Measurements from ENCODE around the gene RASSF5. TPM values are rescaled to one million over a fixed set of nuclear protein-coding genes. Genes with fewer than 3 reads are reported as not detected.

Gene RASSF5
- total RNA-seq, 1 donor from 2014 or later = 28.5 TPM

DNA sequence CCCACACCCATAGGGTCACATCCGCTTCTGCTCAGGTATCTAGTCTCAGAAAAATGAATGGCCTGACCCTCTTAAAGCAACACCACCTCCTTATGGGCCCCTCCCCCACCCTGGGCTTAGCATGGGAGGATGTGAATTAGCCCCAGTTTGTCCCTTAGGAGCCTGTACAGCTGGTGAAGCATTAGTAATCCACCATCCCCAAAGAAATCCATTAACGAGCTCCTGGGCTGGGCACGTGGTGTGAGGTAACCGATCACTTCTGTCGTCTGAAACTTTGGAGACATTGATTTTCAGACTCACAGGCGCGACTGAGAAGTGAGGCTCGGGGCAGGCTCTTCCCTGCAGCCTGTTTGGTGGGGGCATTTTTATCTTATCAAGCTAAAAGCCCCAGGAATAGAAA is 10.5 kb downstream of the RASSF5 start:
- intact Hi-C loops (cut with DNase I) = no loop called here
- DNase-seq (ENCODE audit: extremely low spot score in 2 of 2) = no peak
- Histone ChIP-seq H3K27me3 (no peaks in the 10 kb centered on the region), H3K4me3 (no peak overlapping the region), H3K9me3 (no peaks in the 10 kb centered on the region), H3K27ac (no peak overlapping the region), H3K36me3 (no peaks in the 10 kb centered on the region), H3K4me1 (peaks cover 22% of the 10 kb centered on the region)
- TF ChIP-seq POLR2AphosphoS5 (IDR thresholded peaks at IDR 0.05; ENCODE audit: insufficient read depth in 1 of 2, low read depth in 1 of 2) (no peak), POLR2A (IDR thresholded peaks at IDR 0.05) (no peak)
- TF ChIP-seq, protein P1, sequence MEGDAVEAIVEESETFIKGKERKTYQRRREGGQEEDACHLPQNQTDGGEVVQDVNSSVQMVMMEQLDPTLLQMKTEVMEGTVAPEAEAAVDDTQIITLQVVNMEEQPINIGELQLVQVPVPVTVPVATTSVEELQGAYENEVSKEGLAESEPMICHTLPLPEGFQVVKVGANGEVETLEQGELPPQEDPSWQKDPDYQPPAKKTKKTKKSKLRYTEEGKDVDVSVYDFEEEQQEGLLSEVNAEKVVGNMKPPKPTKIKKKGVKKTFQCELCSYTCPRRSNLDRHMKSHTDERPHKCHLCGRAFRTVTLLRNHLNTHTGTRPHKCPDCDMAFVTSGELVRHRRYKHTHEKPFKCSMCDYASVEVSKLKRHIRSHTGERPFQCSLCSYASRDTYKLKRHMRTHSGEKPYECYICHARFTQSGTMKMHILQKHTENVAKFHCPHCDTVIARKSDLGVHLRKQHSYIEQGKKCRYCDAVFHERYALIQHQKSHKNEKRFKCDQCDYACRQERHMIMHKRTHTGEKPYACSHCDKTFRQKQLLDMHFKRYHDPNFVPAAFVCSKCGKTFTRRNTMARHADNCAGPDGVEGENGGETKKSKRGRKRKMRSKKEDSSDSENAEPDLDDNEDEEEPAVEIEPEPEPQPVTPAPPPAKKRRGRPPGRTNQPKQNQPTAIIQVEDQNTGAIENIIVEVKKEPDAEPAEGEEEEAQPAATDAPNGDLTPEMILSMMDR (IDR thresholded peaks at IDR 0.05) = no peak

DNA sequence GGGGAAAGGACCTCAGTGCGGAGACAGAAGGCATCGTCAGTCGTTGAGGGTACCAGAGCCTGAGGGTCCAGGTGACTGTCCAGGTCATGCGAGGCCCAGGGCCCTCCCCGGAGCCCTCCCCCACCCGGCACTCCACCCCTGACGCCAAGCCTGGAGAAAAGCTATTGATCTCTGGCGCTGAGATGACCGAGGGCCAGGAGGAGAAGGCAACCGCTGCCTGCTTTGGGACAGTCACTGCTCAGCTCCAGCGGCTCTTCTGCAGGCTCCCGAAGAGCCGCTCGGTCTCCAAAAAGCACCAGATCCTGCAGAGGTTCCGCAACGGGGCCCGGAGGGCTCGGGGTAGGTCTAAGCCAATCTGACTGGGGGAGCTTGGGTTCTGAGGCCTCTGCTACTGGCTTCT is 10.9 kb downstream of the RASSF5 start:
- Histone ChIP-seq H3K27me3 (no peaks in the 10 kb centered on the region), H3K9me3 (no peaks in the 10 kb centered on the region), H3K27ac (no peak overlapping the region), H3K36me3 (no peaks in the 10 kb centered on the region), H3K4me3 (no peak overlapping the region), H3K4me1 (peaks cover 18% of the 10 kb centered on the region)
- DNase-seq (ENCODE audit: extremely low spot score in 2 of 2) = no peak
- TF ChIP-seq, protein P1 (IDR thresholded peaks at IDR 0.05) = no peak
- no peak for TF ChIP-seq POLR2AphosphoS5 (IDR thresholded peaks at IDR 0.05; ENCODE audit: insufficient read depth in 1 of 2, low read depth in 1 of 2)
- no peak for TF ChIP-seq POLR2A (IDR thresholded peaks at IDR 0.05)
- intact Hi-C loops (cut with DNase I) = no loop called here

DNA sequence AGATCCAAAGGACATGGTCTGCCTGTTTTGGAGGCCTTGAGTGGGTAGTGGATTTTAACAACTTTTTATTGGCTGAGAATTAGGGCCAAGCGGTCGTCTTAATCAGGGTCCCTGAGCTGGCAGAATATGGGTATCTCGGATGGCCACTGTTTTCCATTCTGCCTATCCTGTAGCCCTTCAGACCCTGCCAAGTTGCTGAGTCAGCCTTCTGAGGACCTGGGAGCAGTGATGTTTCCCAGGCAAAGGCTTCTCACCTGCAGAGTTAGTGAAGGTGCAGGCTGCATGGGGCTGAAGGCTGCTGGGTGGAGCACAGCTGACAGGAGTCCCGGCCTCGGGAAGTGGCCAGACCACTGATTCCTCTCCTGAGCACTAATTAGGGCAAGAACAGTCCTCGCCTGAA is 11.4 kb downstream of the RASSF5 start:
- no peak for TF ChIP-seq POLR2AphosphoS5 (IDR thresholded peaks at IDR 0.05; ENCODE audit: insufficient read depth in 1 of 2, low read depth in 1 of 2)
- TF ChIP-seq, protein P1 (IDR thresholded peaks at IDR 0.05) = no peak
- TF ChIP-seq POLR2A (IDR thresholded peaks at IDR 0.05) = no peak
- intact Hi-C loops (cut with DNase I) = no loop called here
- Histone ChIP-seq H3K9me3 (no peaks in the 10 kb centered on the region), H3K36me3 (no peaks in the 10 kb centered on the region), H3K4me1 (peaks cover 14% of the 10 kb centered on the region), H3K27me3 (no peaks in the 10 kb centered on the region), H3K4me3 (no peak overlapping the region), H3K27ac (no peak overlapping the region)
- no peak for DNase-seq (ENCODE audit: extremely low spot score in 2 of 2)

DNA sequence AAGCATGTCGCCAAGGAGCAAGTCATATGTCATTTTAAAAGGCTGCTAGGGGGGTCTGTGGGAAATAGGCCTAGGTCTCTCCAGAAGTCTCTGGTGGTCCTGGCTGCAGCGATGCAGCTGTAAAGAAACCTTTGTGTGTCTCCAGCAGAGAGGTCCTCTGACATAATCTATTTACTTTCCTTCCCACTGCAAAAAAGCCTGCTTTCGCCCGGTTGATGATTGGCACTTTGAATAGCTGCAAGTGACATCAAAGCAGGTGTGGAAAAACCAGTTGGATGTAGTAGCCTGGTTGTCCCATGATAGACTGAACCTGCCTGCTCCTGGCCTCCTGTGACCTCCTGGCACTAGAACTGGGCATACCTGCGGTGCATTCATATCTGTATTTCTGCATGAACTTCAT is 13.8 kb downstream of the RASSF5 start:
- Histone ChIP-seq H3K36me3 (no peaks in the 10 kb centered on the region), H3K27ac (no peak overlapping the region), H3K27me3 (no peaks in the 10 kb centered on the region), H3K4me3 (no peak overlapping the region), H3K9me3 (no peaks in the 10 kb centered on the region), H3K4me1 (peaks cover 12% of the 10 kb centered on the region)
- TF ChIP-seq, protein P1 (IDR thresholded peaks at IDR 0.05) = no peak
- TF ChIP-seq POLR2A (IDR thresholded peaks at IDR 0.05) (no peak), POLR2AphosphoS5 (IDR thresholded peaks at IDR 0.05; ENCODE audit: insufficient read depth in 1 of 2, low read depth in 1 of 2) (peak in 1 of 2 donors; percentile 35)
- no peak for DNase-seq (ENCODE audit: extremely low spot score in 2 of 2)
- intact Hi-C loops (cut with DNase I) = no loop called here

DNA sequence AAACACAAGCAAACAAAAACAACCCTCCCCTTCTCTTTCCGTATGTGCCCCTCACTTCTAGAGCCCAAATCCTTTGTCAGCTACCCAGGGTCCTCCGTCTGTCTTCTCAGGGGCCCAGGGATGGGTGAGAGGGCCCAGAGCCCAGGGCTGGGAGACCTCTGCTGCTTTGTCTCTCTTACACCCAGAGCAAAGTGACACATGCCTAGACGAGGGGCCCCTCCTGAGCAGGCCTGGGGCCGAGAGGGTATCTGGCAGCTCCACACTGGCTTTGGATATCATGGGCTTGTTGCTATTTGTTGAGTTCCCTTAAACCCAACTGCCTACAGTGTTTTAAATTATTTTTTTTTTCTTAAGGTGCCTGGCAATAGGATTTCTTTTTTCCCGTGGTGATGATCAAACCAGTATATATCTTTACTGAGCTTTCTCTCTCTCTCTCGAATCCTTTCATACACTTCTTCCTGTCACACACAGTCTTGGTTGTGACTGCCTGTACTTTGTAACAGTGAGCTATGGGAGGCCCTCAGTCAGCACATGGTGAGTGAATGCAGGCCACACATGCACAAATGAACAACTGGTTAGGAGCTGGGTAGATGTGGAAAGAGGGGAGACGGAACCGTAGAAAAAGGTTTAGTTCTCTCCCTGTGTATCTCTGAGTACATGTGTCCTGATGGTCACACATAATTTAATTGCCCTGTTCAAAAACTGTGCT is 14.5 kb downstream of the RASSF5 start:
- Histone ChIP-seq H3K4me1 (peaks cover 16% of the 10 kb centered on the region), H3K36me3 (no peaks in the 10 kb centered on the region), H3K27ac (no peak overlapping the region), H3K4me3 (no peak overlapping the region), H3K9me3 (no peaks in the 10 kb centered on the region), H3K27me3 (no peaks in the 10 kb centered on the region)
- no peak for DNase-seq (ENCODE audit: extremely low spot score in 2 of 2)
- TF ChIP-seq, protein P1 (IDR thresholded peaks at IDR 0.05) = no peak
- TF ChIP-seq POLR2AphosphoS5 (IDR thresholded peaks at IDR 0.05; ENCODE audit: insufficient read depth in 1 of 2, low read depth in 1 of 2) = no peak
- TF ChIP-seq POLR2A (IDR thresholded peaks at IDR 0.05) = no peak
- intact Hi-C loops (cut with DNase I) = no loop called here
